NB4 (cell line): ENCODE data around the gene OSBP2.

Experiments used
- CTCF ChIP-seq: IDR thresholded peaks from one replicate; pipeline ENCODE4 v1.5.1; 2012; ENCODE audit warnings: low read depth, low read length
- MYC ChIP-seq: IDR thresholded peaks from 2 replicates; pipeline ENCODE4 v1.6.1; 2011; ENCODE audit warnings: low read depth, low read length
- POLR2A ChIP-seq: IDR thresholded peaks from 2 replicates; pipeline ENCODE4 v1.6.1; 2011; ENCODE audit warnings: mild to moderate bottlenecking; ENCODE audit not compliant: insufficient read length; ENCODE audit errors: extremely low read depth

GRCh38 chr22:30665266-30665665 is 29.4 kb upstream of the OSBP2 start:
- no peak for TF ChIP-seq CTCF
- no peak for TF ChIP-seq POLR2A
- no peak for TF ChIP-seq MYC
